Activated CD8-positive, alpha-beta T cell treated with anti-CD3 and anti-CD28 coated beads for 36 hours (primary cell): ENCODE data around the gene REPIN1. TPM values are rescaled to one million over a fixed set of nuclear protein-coding genes. Genes with fewer than 3 reads are reported as not detected.

ENCODE experiments used
- ATAC-seq: fragments of 200-7000 bp; cut with Tn5 transposase; one replicate; pipeline ENCODE4 v1.10.0; 2021; ENCODE audit warnings: mild to moderate bottlenecking, moderate library complexity
- CTCF ChIA-PET: fragments of 350-600 bp; sonication (Branson Sonifier 250); formaldehyde crosslinking; loops from one replicate; lab custom pipeline; 2021; ENCODE audit warnings: antibody characterized with exemption; lab: Charles Lee
- POLR2A ChIA-PET: fragments of 350-600 bp; sonication (Branson Sonifier 250); formaldehyde crosslinking; loops from one replicate; lab custom pipeline; 2021; ENCODE audit warnings: antibody characterized with exemption; lab: Charles Lee
- DNase-seq: peaks from one replicate; pipeline ENCODE4 v3.0.0-alpha.2; 2020
- H3K27ac Mint-ChIP-seq: one replicate; pipeline ENCODE4 v1.8.0; 2021; ENCODE audit warnings: mild to moderate bottlenecking, mixed read lengths
- H3K27me3 Mint-ChIP-seq: one replicate; pipeline ENCODE4 v1.8.0; 2021; ENCODE audit warnings: mixed read lengths
- H3K36me3 Mint-ChIP-seq: one replicate; pipeline ENCODE4 v1.8.0; 2021; ENCODE audit warnings: low read depth, mixed read lengths
- H3K4me1 Mint-ChIP-seq: one replicate; pipeline ENCODE4 v1.8.0; 2021; ENCODE audit warnings: low read depth, mixed read lengths
- H3K4me3 Mint-ChIP-seq: one replicate; pipeline ENCODE4 v1.8.0; 2021; ENCODE audit warnings: mild to moderate bottlenecking, moderate library complexity, mixed read lengths
- H3K9me3 Mint-ChIP-seq: one replicate; pipeline ENCODE4 v1.8.0; 2021; ENCODE audit warnings: mixed read lengths
- CTCF ChIP-seq: fragments of 200-600 bp; IDR thresholded peaks from one replicate; pipeline ENCODE4 v1.8.0; 2022; ENCODE audit warnings: antibody characterized with exemption, mild to moderate bottlenecking
- intact Hi-C: fragments of 100-400 bp; cut with micrococcal nuclease; formaldehyde crosslinking; loops from one replicate; pipeline ENCODE4 v1.10.0; 2022
- total RNA-seq, 2 experiments: library from RNA; stranded (reverse); gene quantifications; one replicate each; pipeline ENCODE4 v1.2.3, GENCODE V29; 2021

The REPIN1 gene
- total RNA-seq, 2 experiments from 2014 or later = 56.0 to 59.2 TPM

- Mint-ChIP-seq H3K27me3 (no peaks in the 10 kb centered on the region), H3K27ac (no peak overlapping the region), H3K9me3 (no peaks in the 10 kb centered on the region), H3K4me1 (no peaks in the 10 kb centered on the region), H3K36me3 (peaks cover 13% of the 10 kb centered on the region), H3K4me3 (no peak overlapping the region)
- POLR2A ChIA-PET = no interaction called here
- intact Hi-C loops = no loop called here
- no peak for DNase-seq
- TF ChIP-seq CTCF = no peak
- ATAC-seq = no peak
- CTCF ChIA-PET = no interaction called here
These were observed 35.6 kb upstream of the REPIN1 start for GRCh38 chr7:150332852-150333635.

- TF ChIP-seq CTCF = no peak
- Mint-ChIP-seq H3K4me1 (no peaks in the 10 kb centered on the region), H3K27ac (no peak overlapping the region), H3K4me3 (no peak overlapping the region), H3K36me3 (peaks cover 8% of the 10 kb centered on the region), H3K9me3 (no peaks in the 10 kb centered on the region), H3K27me3 (no peaks in the 10 kb centered on the region)
- no peak for ATAC-seq
- POLR2A ChIA-PET = no interaction called here
- CTCF ChIA-PET = no interaction called here
- intact Hi-C loops = no loop called here
- no peak for DNase-seq
These were observed 35.0 kb upstream of the REPIN1 start for GRCh38 chr7:150333659-150334058.

GRCh38 chr7:150334108-150334507 lies 34.5 kb upstream of the REPIN1 start:
- Mint-ChIP-seq H3K4me3 (no peak overlapping the region), H3K27ac (no peak overlapping the region), H3K4me1 (peaks cover under 1% of the 10 kb centered on the region), H3K36me3 (peaks cover 4% of the 10 kb centered on the region), H3K9me3 (no peaks in the 10 kb centered on the region), H3K27me3 (no peaks in the 10 kb centered on the region)
- DNase-seq (no peak), ATAC-seq (no peak)
- POLR2A ChIA-PET = no interaction called here
- CTCF ChIA-PET = no interaction called here
- intact Hi-C loops = no loop called here
- no peak for TF ChIP-seq CTCF

GRCh38 chr7:150335108-150335773 lies 33.4 kb upstream of the REPIN1 start:
- intact Hi-C loops = no loop called here
- peaks cover 2% of the 10 kb centered on the region for H3K36me3 Mint-ChIP-seq
- H3K27ac Mint-ChIP-seq = no peak overlapping the region
- H3K4me1 Mint-ChIP-seq = peaks cover 11% of the 10 kb centered on the region
- H3K9me3 Mint-ChIP-seq = no peaks in the 10 kb centered on the region
- TF ChIP-seq CTCF = no peak
- H3K27me3 Mint-ChIP-seq = peaks cover 3% of the 10 kb centered on the region
- CTCF ChIA-PET = no interaction called here
- ATAC-seq = no peak
- no peak for DNase-seq
- POLR2A ChIA-PET = no interaction called here
- no peak overlapping the region for H3K4me3 Mint-ChIP-seq

GRCh38 chr7:150335774-150336112 lies 32.9 kb upstream of the REPIN1 start:
- no peak for TF ChIP-seq CTCF
- ChIA-PET CTCF (no interaction called here), POLR2A (no interaction called here)
- H3K4me3 Mint-ChIP-seq = no peak overlapping the region
- H3K9me3 Mint-ChIP-seq = no peaks in the 10 kb centered on the region
- ATAC-seq (no peak), DNase-seq (no peak)
- peaks cover 2% of the 10 kb centered on the region for H3K36me3 Mint-ChIP-seq
- H3K27me3 Mint-ChIP-seq = peaks cover 5% of the 10 kb centered on the region
- no peak overlapping the region for H3K27ac Mint-ChIP-seq
- H3K4me1 Mint-ChIP-seq = peaks cover 12% of the 10 kb centered on the region
- intact Hi-C loops = no loop called here
